Peyer's patch (tissue), 4 donors: Measurements from ENCODE around the gene SMIM36. TPM values are rescaled to one million over a fixed set of nuclear protein-coding genes. Genes with fewer than 3 reads are reported as not detected.

Experiments
- DNase-seq, 3 donors: peaks; one replicate each; pipeline ENCODE4 v3.0.0-alpha.2; 2017 to 2019
- H3K27ac ChIP-seq, 4 donors: fragments of 200-600 bp; sonication (generic); one replicate each; pipeline ENCODE4 v1.5.1; 2016 to 2019
- H3K27me3 ChIP-seq, 2 donors: fragments of 200-600 bp; sonication (generic); one replicate each; pipeline ENCODE4 v1.5.1; 2019
- H3K36me3 ChIP-seq, 3 donors: fragments of 200-600 bp; sonication (generic); one replicate each; pipeline ENCODE4 v1.5.1; 2016 to 2019
- H3K4me1 ChIP-seq, 4 donors: fragments of 200-600 bp; sonication (generic); one replicate each; pipeline ENCODE4 v1.5.1; 2016 to 2019
- H3K4me3 ChIP-seq, 4 donors: fragments of 200-600 bp; sonication (generic); 1 replicate in 3 of 4; 2 replicates in 1 of 4; pipeline ENCODE4 v1.5.1; 2016 to 2019; ENCODE audit warnings: mild to moderate bottlenecking in 1 of 4
- H3K9me3 ChIP-seq, 4 donors: fragments of 200-600 bp; sonication (generic); one replicate each; pipeline ENCODE4 v1.5.1; 2016 to 2019; ENCODE audit warnings: mild to moderate bottlenecking in 1 of 4
- POLR2A ChIP-seq, 2 donors: fragments of 450-650 bp; IDR thresholded peaks; one replicate each; pipeline ENCODE4 v1.5.1; 2017; ENCODE audit warnings: antibody characterized with exemption in 2 of 2, mild to moderate bottlenecking in 2 of 2, moderate library complexity in 2 of 2
- total RNA-seq, 4 donors: library from RNA; depleted of rRNA; stranded (reverse); fragments of >200 nt; gene quantifications; one replicate each; pipeline ENCODE4 v1.1.0, GENCODE V29; 2016
- TF ChIP-seq, protein P1 (sequence below), 6 experiments: fragments of 450-650 bp in 4 of 6; fragments of 200-600 bp in 2 of 6; sonication (generic) in 1 of 6; IDR thresholded peaks; one replicate each; pipeline ENCODE4 v1.5.1; 2017 to 2019; ENCODE audit warnings: antibody characterized with exemption in 6 of 6, mild to moderate bottlenecking in 3 of 6, moderate library complexity in 1 of 6

The SMIM36 gene
- total RNA-seq, 4 donors from 2014 or later = not detected

- no peaks in the 10 kb centered on the region for H3K36me3 ChIP-seq
- no peaks in the 10 kb centered on the region for H3K9me3 ChIP-seq
- no peaks in the 10 kb centered on the region for H3K4me1 ChIP-seq
- TF ChIP-seq, protein P1, sequence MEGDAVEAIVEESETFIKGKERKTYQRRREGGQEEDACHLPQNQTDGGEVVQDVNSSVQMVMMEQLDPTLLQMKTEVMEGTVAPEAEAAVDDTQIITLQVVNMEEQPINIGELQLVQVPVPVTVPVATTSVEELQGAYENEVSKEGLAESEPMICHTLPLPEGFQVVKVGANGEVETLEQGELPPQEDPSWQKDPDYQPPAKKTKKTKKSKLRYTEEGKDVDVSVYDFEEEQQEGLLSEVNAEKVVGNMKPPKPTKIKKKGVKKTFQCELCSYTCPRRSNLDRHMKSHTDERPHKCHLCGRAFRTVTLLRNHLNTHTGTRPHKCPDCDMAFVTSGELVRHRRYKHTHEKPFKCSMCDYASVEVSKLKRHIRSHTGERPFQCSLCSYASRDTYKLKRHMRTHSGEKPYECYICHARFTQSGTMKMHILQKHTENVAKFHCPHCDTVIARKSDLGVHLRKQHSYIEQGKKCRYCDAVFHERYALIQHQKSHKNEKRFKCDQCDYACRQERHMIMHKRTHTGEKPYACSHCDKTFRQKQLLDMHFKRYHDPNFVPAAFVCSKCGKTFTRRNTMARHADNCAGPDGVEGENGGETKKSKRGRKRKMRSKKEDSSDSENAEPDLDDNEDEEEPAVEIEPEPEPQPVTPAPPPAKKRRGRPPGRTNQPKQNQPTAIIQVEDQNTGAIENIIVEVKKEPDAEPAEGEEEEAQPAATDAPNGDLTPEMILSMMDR (IDR thresholded peaks at IDR 0.05) = no peak
- TF ChIP-seq POLR2A (IDR thresholded peaks at IDR 0.05) = no peak
- H3K27me3 ChIP-seq = no peaks in the 10 kb centered on the region
- no peak for DNase-seq
- no peak overlapping the region for H3K4me3 ChIP-seq
- no peak overlapping the region for H3K27ac ChIP-seq
Observed at GRCh38 chr17:55484575-55484974, 26.7 kb downstream of the SMIM36 start.

DNA sequence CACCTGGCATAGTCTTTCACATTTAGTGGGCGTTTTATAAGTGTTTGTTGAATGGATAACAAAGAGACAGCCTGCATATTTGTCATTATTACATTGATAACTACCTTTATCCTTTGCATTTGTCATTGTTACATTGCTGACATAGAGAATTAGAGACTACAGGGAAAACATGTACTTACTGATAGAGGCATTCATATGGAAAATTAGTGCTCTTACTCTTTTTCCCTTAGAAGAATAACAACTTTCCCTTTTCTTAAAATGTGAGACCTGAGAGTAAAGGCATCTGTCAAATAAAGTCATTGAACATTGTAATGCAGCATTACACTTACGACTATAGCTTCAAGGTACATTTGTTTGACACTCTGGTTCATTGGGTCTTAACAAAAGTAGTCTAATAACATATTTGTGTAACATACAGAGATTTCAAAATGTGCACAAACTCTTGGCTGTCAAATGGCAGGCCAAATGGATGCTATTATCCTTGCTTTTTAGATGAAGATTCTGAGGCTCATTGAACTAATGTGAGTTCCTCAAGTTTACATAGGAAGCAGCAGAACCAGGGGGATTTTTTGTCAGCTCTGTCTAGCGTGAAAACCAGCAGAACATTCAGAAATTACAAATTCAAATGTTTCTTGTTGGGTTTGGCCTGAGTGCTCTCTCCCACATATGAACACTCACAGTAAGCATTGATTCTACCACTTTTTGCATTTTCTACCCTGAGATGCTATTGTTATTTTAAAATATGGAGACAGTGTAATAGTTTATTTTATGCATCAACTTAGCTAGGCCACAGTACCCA, 28.5 kb downstream of the SMIM36 start:
- DNase-seq = no peak
- Histone ChIP-seq H3K27me3 (no peaks in the 10 kb centered on the region), H3K4me3 (no peak overlapping the region), H3K27ac (no peak overlapping the region), H3K36me3 (no peaks in the 10 kb centered on the region), H3K9me3 (no peaks in the 10 kb centered on the region), H3K4me1 (no peaks in the 10 kb centered on the region)
- TF ChIP-seq, protein P1 (IDR thresholded peaks at IDR 0.05) = no peak
- no peak for TF ChIP-seq POLR2A (IDR thresholded peaks at IDR 0.05)

DNA sequence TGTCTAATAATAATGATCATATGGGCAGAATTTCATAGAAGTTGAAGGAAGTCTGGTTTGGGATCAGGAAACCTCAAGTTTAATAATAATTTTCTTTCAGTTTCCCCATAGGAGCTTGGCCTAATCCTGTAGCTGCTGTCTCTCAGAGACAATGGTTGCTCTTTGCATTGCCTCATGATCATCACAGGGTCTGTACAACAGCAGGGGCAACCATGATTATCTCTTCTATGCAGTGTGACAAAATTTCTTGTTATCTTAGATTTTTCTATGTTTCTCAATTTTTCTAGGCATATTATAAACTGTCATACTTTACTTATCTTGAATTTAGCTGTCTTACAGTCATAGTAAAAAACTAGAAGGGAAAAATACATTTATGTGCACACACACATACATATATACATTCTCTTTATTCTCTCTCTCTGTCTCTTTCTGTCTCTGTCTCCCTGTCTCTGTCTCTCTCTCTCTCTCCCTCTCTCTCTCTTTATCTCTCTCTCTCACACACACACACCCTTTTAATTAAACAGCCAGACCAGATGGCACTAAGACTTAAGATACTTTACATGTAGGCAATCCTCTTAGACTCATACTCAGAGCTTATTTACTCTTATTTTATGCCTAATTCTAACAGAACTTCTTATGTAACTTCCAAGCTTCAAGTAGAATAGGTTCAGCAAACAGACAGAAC, 30.5 kb downstream of the SMIM36 start:
- H3K4me3 ChIP-seq = no peak overlapping the region
- no peaks in the 10 kb centered on the region for H3K9me3 ChIP-seq
- H3K36me3 ChIP-seq = no peaks in the 10 kb centered on the region
- DNase-seq = no peak
- no peak overlapping the region for H3K27ac ChIP-seq
- TF ChIP-seq, protein P1 (IDR thresholded peaks at IDR 0.05) = no peak
- TF ChIP-seq POLR2A (IDR thresholded peaks at IDR 0.05) = no peak
- H3K27me3 ChIP-seq = no peaks in the 10 kb centered on the region
- no peaks in the 10 kb centered on the region for H3K4me1 ChIP-seq

GRCh38 chr17:55479903-55480302, 31.3 kb downstream of the SMIM36 start:
- no peaks in the 10 kb centered on the region for H3K4me1 ChIP-seq
- H3K27me3 ChIP-seq = no peaks in the 10 kb centered on the region
- DNase-seq = no peak
- TF ChIP-seq POLR2A (IDR thresholded peaks at IDR 0.05) = no peak
- TF ChIP-seq, protein P1 (IDR thresholded peaks at IDR 0.05) = no peak
- H3K9me3 ChIP-seq = no peaks in the 10 kb centered on the region
- no peaks in the 10 kb centered on the region for H3K36me3 ChIP-seq
- H3K27ac ChIP-seq = no peak overlapping the region
- H3K4me3 ChIP-seq = no peak overlapping the region

- H3K27ac ChIP-seq = no peak overlapping the region
- H3K9me3 ChIP-seq = no peaks in the 10 kb centered on the region
- no peaks in the 10 kb centered on the region for H3K36me3 ChIP-seq
- no peaks in the 10 kb centered on the region for H3K4me1 ChIP-seq
- no peak for DNase-seq
- H3K4me3 ChIP-seq = no peak overlapping the region
- no peaks in the 10 kb centered on the region for H3K27me3 ChIP-seq
- TF ChIP-seq POLR2A (IDR thresholded peaks at IDR 0.05) = no peak
- TF ChIP-seq, protein P1 (IDR thresholded peaks at IDR 0.05) = no peak
Observed at GRCh38 chr17:55478971-55479370, 32.3 kb downstream of the SMIM36 start.
